ENCODE results near the gene KCTD3. TPM values are rescaled to one million over a fixed set of nuclear protein-coding genes. Genes with fewer than 3 reads are reported as not detected.

The KCTD3 gene
- total and polyA plus RNA-seq, 2 experiments from 2014 or later = 36.7 to 61.2 TPM

DNA sequence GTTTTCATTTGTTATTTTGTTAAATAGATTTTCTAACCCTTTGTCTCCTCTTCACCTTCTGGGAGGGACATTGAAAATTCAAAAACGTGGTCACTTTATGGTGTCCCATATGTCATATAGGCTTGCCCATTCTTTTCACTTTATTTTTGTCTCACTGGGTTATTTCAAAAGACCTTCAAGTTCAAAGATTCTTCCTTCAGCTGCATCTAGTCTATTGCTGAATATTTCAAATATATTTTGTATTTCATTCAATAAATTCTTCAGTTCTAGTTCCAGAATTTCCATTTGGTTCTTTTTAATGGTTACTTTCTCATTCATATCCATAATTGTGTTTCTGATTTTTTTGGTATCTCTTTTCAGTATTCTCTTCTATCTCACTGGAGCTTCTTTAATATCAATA lies 11.6 kb upstream of the KCTD3 start:
- 75% methylated on average over 1 of the region's 1 CpG for WGBS (ENCODE audit: low lambda C conversion rate, missing lambda C conversion rate)
- H3K79me2 ChIP-seq = no peaks in the 10 kb centered on the region
- no peak overlapping the region for H3K4me2 ChIP-seq
- H3K27me3 ChIP-seq = no peaks in the 10 kb centered on the region
- DNase-seq (ENCODE audit: low spot score) = no peak
- H3K4me3 ChIP-seq = no peak overlapping the region
- H3K9me2 ChIP-seq (replicated peaks; ENCODE audit: insufficient read depth) = no peaks in the 10 kb centered on the region
- no peak overlapping the region for H3K27ac ChIP-seq
- no peaks in the 10 kb centered on the region for H3K9me3 ChIP-seq (ENCODE audit: low read depth)
- H3K36me3 ChIP-seq (replicated peaks; ENCODE audit: insufficient read depth, low read depth) = no peaks in the 10 kb centered on the region
- no peaks in the 10 kb centered on the region for H4K20me1 ChIP-seq (ENCODE audit: insufficient read depth, poor library complexity, severe bottlenecking)
- H3K4me1 ChIP-seq (ENCODE audit: insufficient read depth) = no peaks in the 10 kb centered on the region
- TF ChIP-seq, protein P1, sequence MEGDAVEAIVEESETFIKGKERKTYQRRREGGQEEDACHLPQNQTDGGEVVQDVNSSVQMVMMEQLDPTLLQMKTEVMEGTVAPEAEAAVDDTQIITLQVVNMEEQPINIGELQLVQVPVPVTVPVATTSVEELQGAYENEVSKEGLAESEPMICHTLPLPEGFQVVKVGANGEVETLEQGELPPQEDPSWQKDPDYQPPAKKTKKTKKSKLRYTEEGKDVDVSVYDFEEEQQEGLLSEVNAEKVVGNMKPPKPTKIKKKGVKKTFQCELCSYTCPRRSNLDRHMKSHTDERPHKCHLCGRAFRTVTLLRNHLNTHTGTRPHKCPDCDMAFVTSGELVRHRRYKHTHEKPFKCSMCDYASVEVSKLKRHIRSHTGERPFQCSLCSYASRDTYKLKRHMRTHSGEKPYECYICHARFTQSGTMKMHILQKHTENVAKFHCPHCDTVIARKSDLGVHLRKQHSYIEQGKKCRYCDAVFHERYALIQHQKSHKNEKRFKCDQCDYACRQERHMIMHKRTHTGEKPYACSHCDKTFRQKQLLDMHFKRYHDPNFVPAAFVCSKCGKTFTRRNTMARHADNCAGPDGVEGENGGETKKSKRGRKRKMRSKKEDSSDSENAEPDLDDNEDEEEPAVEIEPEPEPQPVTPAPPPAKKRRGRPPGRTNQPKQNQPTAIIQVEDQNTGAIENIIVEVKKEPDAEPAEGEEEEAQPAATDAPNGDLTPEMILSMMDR (IDR thresholded peaks at IDR 0.05; ENCODE audit: poor library complexity) = no peak
- no peak for TF ChIP-seq EZH2phosphoT487 (IDR thresholded peaks at IDR 0.05; ENCODE audit: low read depth, severe bottlenecking, unreplicated experiment)
- TF ChIP-seq EZH2 (IDR thresholded peaks at IDR 0.05; ENCODE audit: borderline replicate concordance) = no peak
- H2AFZ ChIP-seq = no peak overlapping the region

DNA sequence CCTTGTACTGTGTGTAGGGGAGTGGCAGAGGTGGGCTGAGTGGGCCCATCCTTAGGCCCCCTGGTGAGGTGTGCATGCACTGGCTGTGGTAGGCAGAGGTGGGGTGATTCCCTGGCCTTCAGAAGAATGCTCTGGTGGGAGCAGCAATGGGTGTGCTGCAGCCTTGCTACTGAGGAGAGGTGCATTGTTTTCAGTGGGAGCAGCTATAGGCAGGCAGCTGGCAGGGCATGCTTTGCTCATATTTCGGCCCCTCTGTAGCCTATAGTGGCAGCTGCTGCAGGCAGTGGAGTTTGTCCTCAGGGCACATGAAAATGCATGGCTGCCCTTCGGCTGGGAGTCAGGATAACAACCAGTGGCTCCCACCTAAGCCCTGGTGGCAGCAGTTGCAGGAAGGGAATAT lies 10.1 kb upstream of the KCTD3 start:
- H2AFZ ChIP-seq = no peak overlapping the region
- H3K27me3 ChIP-seq = no peaks in the 10 kb centered on the region
- WGBS (ENCODE audit: low lambda C conversion rate, missing lambda C conversion rate) = 80% methylated on average over 2 of the region's 2 CpGs
- TF ChIP-seq, protein P1 (IDR thresholded peaks at IDR 0.05; ENCODE audit: poor library complexity) = no peak
- no peak for TF ChIP-seq EZH2phosphoT487 (IDR thresholded peaks at IDR 0.05; ENCODE audit: low read depth, severe bottlenecking, unreplicated experiment)
- TF ChIP-seq EZH2 (IDR thresholded peaks at IDR 0.05; ENCODE audit: borderline replicate concordance) = no peak
- H3K4me2 ChIP-seq = no peak overlapping the region
- H4K20me1 ChIP-seq (ENCODE audit: insufficient read depth, poor library complexity, severe bottlenecking) = no peaks in the 10 kb centered on the region
- no peaks in the 10 kb centered on the region for H3K36me3 ChIP-seq (replicated peaks; ENCODE audit: insufficient read depth, low read depth)
- H3K79me2 ChIP-seq = no peaks in the 10 kb centered on the region
- DNase-seq (ENCODE audit: low spot score) = no peak
- no peaks in the 10 kb centered on the region for H3K4me1 ChIP-seq (ENCODE audit: insufficient read depth)
- no peaks in the 10 kb centered on the region for H3K9me3 ChIP-seq (ENCODE audit: low read depth)
- no peak overlapping the region for H3K27ac ChIP-seq
- no peak overlapping the region for H3K4me3 ChIP-seq
- no peaks in the 10 kb centered on the region for H3K9me2 ChIP-seq (replicated peaks; ENCODE audit: insufficient read depth)

DNA sequence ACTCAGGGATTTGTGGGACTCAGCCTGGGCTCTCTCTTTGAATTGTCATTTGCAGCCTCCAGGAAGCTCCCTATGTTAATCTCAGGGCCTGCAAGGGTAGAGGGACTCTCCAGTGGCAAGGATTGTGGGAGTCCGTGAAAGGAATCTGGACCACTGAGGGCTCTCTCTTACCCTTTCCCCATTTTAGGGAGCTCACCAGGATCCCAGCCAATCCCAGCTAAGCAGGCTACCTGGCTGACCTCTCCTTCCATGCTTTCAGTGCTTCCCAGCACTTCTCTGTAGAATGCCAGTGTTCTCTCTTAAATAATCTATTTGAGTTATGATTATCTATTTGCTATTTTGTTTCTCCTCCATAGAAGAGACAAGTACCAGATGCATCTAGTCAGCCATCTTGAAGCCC lies 9.6 kb upstream of the KCTD3 start:
- Histone ChIP-seq H3K4me3 (no peak overlapping the region), H3K79me2 (no peaks in the 10 kb centered on the region), H3K4me1 (ENCODE audit: insufficient read depth) (no peaks in the 10 kb centered on the region), H3K27me3 (no peaks in the 10 kb centered on the region), H2AFZ (no peak overlapping the region), H3K27ac (no peak overlapping the region), H3K9me3 (ENCODE audit: low read depth) (no peaks in the 10 kb centered on the region), H3K36me3 (replicated peaks; ENCODE audit: insufficient read depth, low read depth) (no peaks in the 10 kb centered on the region), H3K9me2 (replicated peaks; ENCODE audit: insufficient read depth) (no peaks in the 10 kb centered on the region), H3K4me2 (peak overlapping the region; percentile 19), H4K20me1 (ENCODE audit: insufficient read depth, poor library complexity, severe bottlenecking) (no peaks in the 10 kb centered on the region)
- TF ChIP-seq EZH2phosphoT487 (IDR thresholded peaks at IDR 0.05; ENCODE audit: low read depth, severe bottlenecking, unreplicated experiment) = no peak
- no peak for TF ChIP-seq EZH2 (IDR thresholded peaks at IDR 0.05; ENCODE audit: borderline replicate concordance)
- TF ChIP-seq, protein P1 (IDR thresholded peaks at IDR 0.05; ENCODE audit: poor library complexity) = no peak
- 71% methylated on average over 1 of the region's 1 CpG for WGBS (ENCODE audit: low lambda C conversion rate, missing lambda C conversion rate)
- no peak for DNase-seq (ENCODE audit: low spot score)
